Activated CD8-positive, alpha-beta T cell treated with anti-CD3 and anti-CD28 coated beads for 36 hours (primary cell): ENCODE measurements around the gene USP35. TPM values are rescaled to one million over a fixed set of nuclear protein-coding genes. Genes with fewer than 3 reads are reported as not detected.
A peak's percentile ranks its signal among the peaks of the same experiment; 100 is the strongest.
"Not testable (repeated sequence)": the region's sequence is repeated elsewhere in the genome, so short reads cannot be mapped to it uniquely, and the experiment has no call there.

Experiments
- ATAC-seq: fragments of 200-7000 bp; cut with Tn5 transposase; one replicate; pipeline ENCODE4 v1.10.0; 2021; ENCODE audit warnings: mild to moderate bottlenecking, moderate library complexity
- CTCF ChIA-PET: fragments of 350-600 bp; sonication (Branson Sonifier 250); formaldehyde crosslinking; loops from one replicate; lab custom pipeline; 2021; ENCODE audit warnings: antibody characterized with exemption; lab: Charles Lee
- POLR2A ChIA-PET: fragments of 350-600 bp; sonication (Branson Sonifier 250); formaldehyde crosslinking; loops from one replicate; lab custom pipeline; 2021; ENCODE audit warnings: antibody characterized with exemption; lab: Charles Lee
- DNase-seq: peaks from one replicate; pipeline ENCODE4 v3.0.0-alpha.2; 2020
- H3K27ac Mint-ChIP-seq: one replicate; pipeline ENCODE4 v1.8.0; 2021; ENCODE audit warnings: mild to moderate bottlenecking, mixed read lengths
- H3K27me3 Mint-ChIP-seq: one replicate; pipeline ENCODE4 v1.8.0; 2021; ENCODE audit warnings: mixed read lengths
- H3K36me3 Mint-ChIP-seq: one replicate; pipeline ENCODE4 v1.8.0; 2021; ENCODE audit warnings: low read depth, mixed read lengths
- H3K4me1 Mint-ChIP-seq: one replicate; pipeline ENCODE4 v1.8.0; 2021; ENCODE audit warnings: low read depth, mixed read lengths
- H3K4me3 Mint-ChIP-seq: one replicate; pipeline ENCODE4 v1.8.0; 2021; ENCODE audit warnings: mild to moderate bottlenecking, moderate library complexity, mixed read lengths
- H3K9me3 Mint-ChIP-seq: one replicate; pipeline ENCODE4 v1.8.0; 2021; ENCODE audit warnings: mixed read lengths
- intact Hi-C: fragments of 100-400 bp; cut with micrococcal nuclease; formaldehyde crosslinking; loops from one replicate; pipeline ENCODE4 v1.10.0; 2022
- total RNA-seq, 2 experiments: library from RNA; stranded (reverse); gene quantifications; one replicate each; pipeline ENCODE4 v1.2.3, GENCODE V29; 2021
- TF ChIP-seq, protein P1 (sequence below): fragments of 200-600 bp; IDR thresholded peaks from one replicate; pipeline ENCODE4 v1.8.0; 2022; ENCODE audit warnings: antibody characterized with exemption, mild to moderate bottlenecking

USP35 gene
- total RNA-seq, 2 experiments from 2014 or later, result 6.8 to 7.7 TPM

DNA sequence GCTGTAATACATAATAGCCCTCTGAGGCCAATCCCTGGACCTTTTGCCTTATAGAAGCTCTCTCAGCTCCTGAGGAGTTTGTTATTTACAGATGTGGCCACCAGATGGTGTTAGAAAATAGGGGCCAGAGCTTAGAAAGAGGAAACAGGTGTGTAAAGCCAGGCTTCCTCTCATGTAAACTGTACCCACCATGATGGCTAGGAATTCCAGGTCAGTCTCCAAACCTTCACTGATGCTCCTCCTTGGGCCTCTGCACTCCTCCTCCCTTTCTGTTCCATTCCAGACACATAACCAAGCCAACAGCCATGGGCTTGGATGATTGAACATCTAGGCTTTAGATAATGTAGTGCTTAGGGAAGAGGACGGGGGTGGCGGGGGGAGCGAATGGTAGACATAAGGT lies 39.7 kb downstream of the USP35 start:
- Mint-ChIP-seq H3K27me3 (no peaks in the 10 kb centered on the region), H3K4me3 (no peak overlapping the region), H3K36me3 (no peaks in the 10 kb centered on the region), H3K9me3 (no peaks in the 10 kb centered on the region), H3K27ac (no peak overlapping the region), H3K4me1 (peaks cover 8% of the 10 kb centered on the region)
- POLR2A ChIA-PET, result no interaction called here
- CTCF ChIA-PET, result interaction anchor here (0.9 to 2.2 kb wide), 13 partner anchors 9 to 357 kb away, joined by 3 to 19 read pairs (median 3); no protein-coding TSS in a partner anchor
- intact Hi-C loops, result loop anchor here (10.0 kb wide), 3 partner anchors 56 to 336 kb away; partner anchors contain the start of gene GAB2
- DNase-seq, result peak; percentile 28
- TF ChIP-seq, protein P1, sequence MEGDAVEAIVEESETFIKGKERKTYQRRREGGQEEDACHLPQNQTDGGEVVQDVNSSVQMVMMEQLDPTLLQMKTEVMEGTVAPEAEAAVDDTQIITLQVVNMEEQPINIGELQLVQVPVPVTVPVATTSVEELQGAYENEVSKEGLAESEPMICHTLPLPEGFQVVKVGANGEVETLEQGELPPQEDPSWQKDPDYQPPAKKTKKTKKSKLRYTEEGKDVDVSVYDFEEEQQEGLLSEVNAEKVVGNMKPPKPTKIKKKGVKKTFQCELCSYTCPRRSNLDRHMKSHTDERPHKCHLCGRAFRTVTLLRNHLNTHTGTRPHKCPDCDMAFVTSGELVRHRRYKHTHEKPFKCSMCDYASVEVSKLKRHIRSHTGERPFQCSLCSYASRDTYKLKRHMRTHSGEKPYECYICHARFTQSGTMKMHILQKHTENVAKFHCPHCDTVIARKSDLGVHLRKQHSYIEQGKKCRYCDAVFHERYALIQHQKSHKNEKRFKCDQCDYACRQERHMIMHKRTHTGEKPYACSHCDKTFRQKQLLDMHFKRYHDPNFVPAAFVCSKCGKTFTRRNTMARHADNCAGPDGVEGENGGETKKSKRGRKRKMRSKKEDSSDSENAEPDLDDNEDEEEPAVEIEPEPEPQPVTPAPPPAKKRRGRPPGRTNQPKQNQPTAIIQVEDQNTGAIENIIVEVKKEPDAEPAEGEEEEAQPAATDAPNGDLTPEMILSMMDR, result peak; percentile 53
- ATAC-seq, result no peak

DNA sequence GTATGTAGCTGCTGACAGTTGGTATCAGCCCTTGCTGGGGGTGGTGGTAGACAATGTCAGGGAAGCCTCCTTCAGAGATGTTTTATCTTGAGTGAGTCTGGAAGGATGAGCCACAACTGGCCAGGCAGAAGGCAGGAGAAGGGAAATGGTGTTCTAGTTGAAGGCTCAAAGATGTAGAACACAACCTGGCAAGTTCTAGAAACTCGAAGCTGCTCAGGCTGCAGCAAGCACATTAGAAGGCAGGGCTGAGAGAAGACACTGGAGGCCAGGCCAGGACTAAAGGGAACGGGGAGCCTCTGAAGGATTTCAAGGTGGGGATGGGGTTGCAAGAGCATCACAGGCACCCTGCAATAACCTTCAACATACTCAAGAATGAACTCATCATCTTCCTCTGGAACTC lies 40.4 kb downstream of the USP35 start:
- no peak overlapping the region for H3K27ac Mint-ChIP-seq
- H3K36me3 Mint-ChIP-seq, result no peaks in the 10 kb centered on the region

DNA sequence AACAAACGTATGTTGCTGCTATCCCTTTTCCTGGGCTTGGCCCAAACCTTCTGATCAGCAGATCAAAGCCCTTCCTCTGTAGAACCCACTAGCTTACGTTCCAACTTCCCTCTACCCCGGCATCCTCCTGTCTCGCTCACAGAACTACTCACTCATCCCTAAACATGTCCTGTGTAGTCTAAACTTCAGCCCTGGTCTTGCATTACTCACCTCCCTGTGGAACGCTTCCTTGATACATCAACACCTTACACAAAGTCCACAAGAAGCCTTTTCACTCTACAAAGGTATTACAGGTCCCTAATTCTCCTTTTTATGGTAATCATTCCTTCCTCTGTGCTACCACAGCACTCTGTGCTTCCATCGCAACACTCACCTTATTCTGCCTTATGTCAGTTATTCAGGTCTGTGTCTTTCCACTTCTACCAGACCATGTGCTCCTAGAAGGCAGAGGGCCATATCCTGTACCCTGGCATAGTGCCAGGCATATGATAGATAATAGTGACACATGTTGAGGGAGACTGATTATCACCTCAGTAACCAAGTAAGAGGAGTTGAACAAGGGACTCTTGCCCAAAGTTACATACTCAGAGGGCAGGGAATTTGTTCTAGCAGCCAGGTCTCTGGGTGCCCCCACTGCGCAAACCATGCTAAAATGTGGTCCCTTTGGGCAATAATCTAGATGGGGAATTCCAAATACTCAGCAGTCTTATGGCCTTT lies 41.6 kb downstream of the USP35 start:
- ChIA-PET CTCF (interaction anchor here (1.0 kb wide), 1 partner anchor 334 kb away, joined by 3 read pairs; no protein-coding TSS in a partner anchor), POLR2A (no interaction called here)
- Mint-ChIP-seq H3K9me3 (no peaks in the 10 kb centered on the region), H3K4me3 (no peak overlapping the region), H3K27me3 (no peaks in the 10 kb centered on the region), H3K4me1 (peaks cover 6% of the 10 kb centered on the region), H3K36me3 (no peaks in the 10 kb centered on the region), H3K27ac (no peak overlapping the region)
- intact Hi-C loops, result no loop called here
- TF ChIP-seq, protein P1, result no peak
- no peak for DNase-seq
- ATAC-seq, result no peak

More for the DNA sequence above, 40.4 kb downstream of the USP35 start:
- Mint-ChIP-seq H3K27me3 (no peaks in the 10 kb centered on the region), H3K4me1 (peaks cover 6% of the 10 kb centered on the region), H3K9me3 (no peaks in the 10 kb centered on the region), H3K4me3 (no peak overlapping the region)
- intact Hi-C loops, result loop anchor here (10.0 kb wide), 3 partner anchors 56 to 336 kb away; partner anchors contain the start of gene GAB2
- TF ChIP-seq, protein P1, result no peak
- ChIA-PET POLR2A (no interaction called here), CTCF (interaction anchor here (1.0 kb wide), 1 partner anchor 9 kb away, joined by 3 read pairs; no protein-coding TSS in a partner anchor)
- no peak for ATAC-seq
- no peak for DNase-seq

DNA sequence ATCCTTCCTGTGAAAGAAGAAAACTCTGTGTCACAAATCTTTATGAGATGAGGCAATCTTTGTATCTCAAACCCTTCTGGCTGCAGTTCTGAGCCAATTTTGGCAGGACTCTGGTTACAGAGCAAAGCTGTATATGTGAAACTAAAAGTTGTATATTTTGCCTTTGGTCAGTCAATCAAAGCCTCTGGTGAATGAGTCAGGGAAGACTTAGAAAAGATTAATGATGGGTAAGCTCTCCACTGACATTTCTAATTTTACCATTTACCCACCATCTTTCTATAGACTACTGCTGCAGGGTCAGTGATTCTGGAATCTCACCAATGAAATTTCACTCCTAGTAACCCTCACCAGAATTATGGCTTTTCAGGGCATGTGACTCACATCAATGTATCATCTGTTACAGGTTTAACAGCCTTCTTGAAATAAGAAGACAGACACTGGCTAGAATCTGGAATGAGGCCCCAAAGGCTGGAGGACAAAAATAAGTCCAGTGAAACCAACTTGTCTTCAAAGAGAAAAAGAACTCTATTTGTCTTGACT lies 43.3 kb downstream of the USP35 start:
- Mint-ChIP-seq H3K27me3 (no peaks in the 10 kb centered on the region), H3K4me3 (no peak overlapping the region), H3K9me3 (no peaks in the 10 kb centered on the region), H3K4me1 (peaks cover 2% of the 10 kb centered on the region), H3K27ac (no peak overlapping the region), H3K36me3 (no peaks in the 10 kb centered on the region)
- intact Hi-C loops, result no loop called here
- DNase-seq (no peak), ATAC-seq (no peak)
- POLR2A ChIA-PET, result no interaction called here
- CTCF ChIA-PET, result no interaction called here
- TF ChIP-seq, protein P1, result no peak

DNA sequence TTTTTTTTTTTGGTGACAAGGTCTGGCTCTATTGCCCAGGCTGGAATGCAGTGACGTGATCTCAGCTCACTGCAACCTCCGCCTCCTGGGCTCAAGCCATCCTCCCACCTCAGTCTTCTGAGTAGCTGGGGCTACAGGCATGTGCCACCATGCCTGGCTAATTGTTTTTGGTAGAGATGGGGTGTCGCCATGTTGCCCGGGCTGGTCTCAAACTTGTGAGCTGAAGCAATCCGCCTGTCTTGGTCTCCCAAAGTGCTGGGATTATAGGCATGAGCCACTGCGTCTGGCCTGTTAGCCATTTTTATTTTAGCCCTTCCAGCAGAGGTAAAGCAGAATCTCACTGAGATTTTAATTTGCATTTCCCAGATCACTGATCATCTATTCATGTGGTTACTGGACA lies 44.3 kb downstream of the USP35 start:
- POLR2A ChIA-PET, H3K4me1 Mint-ChIP-seq, H3K36me3 Mint-ChIP-seq, CTCF ChIA-PET, ATAC-seq, H3K4me3 Mint-ChIP-seq, H3K27me3 Mint-ChIP-seq, H3K9me3 Mint-ChIP-seq, intact Hi-C loops, H3K27ac Mint-ChIP-seq, DNase-seq: not testable (repeated sequence)
